HG03575 (cell line): ENCODE results near the gene TNFSF8.

ENCODE experiments used
- ATAC-seq: cut with Tn5 transposase; IDR thresholded peaks from one replicate; pipeline ENCODE4 v1.9.1; 2021; ENCODE audit not compliant: unreplicated experiment, insufficient number of reproducible peaks, low FRiP score; ENCODE audit errors: extremely low read depth

The TNFSF8 gene

GRCh38 chr9:114938687-114939575, 8.5 kb upstream of the TNFSF8 start:
- ATAC-seq: no peak

DNA sequence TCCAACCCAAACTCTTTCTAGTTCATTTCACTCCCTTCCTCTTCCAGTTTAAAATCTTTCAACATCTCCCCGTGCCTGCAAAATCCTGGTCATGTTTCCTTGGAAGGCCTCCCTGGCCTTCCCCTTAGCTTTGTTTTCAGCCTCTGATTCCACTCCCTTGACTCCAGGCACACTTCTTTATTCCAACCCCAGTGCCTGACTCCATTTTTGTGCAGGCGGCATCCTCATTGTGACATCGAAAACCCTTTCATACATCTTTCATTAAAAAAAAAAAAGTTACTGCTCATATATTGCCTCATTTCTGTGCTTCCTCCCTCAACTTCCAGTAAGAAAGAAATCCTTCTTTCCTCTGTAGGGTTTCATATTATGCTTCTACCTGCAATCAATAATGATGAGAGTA, 7.1 kb upstream of the TNFSF8 start:
- ATAC-seq: no peak

- no peak for ATAC-seq
These were observed 6.2 kb upstream of the TNFSF8 start for GRCh38 chr9:114936581-114936980.

DNA sequence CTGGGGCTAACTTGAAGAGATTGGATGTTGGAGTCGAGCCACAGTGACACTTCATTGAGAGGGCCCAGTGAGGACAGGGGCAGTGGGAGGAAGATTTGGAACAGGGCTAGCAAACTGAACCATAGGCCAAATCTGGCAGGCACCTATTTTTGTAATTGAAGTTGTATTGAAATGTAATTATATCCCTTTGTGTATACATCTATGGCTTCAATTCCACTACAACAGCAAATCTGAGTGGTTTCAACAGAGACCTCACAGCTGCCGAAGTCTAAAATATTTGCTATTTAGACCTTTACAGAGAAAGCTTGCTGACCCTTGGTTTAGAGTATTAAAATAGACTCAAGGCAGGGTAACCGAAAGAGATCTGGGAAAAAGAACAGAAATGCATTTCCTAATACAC, 4.7 kb upstream of the TNFSF8 start:
- no peak for ATAC-seq

DNA sequence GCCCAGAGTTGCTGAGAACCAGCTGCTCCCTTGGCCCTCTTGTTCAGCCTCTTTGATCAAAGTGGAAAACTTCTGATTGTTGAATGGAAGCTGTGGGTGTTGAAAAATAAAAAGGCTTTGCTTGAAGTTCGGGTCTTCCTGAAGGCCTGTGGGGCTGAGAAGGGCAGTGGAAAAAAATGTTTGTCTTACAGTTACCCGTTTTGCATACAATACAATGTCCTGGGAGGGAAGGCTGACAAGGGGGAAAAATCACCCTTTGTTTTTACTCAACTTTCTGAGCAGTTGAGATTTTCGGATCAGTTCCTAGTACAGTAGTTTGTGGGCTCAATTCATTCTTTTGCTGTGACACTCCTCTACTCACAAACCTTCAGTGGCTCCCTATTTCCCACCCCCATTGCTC, 2.1 kb upstream of the TNFSF8 start:
- no peak for ATAC-seq

GRCh38 chr9:114931407-114931806, 1.0 kb upstream of the TNFSF8 start:
- no peak for ATAC-seq

DNA sequence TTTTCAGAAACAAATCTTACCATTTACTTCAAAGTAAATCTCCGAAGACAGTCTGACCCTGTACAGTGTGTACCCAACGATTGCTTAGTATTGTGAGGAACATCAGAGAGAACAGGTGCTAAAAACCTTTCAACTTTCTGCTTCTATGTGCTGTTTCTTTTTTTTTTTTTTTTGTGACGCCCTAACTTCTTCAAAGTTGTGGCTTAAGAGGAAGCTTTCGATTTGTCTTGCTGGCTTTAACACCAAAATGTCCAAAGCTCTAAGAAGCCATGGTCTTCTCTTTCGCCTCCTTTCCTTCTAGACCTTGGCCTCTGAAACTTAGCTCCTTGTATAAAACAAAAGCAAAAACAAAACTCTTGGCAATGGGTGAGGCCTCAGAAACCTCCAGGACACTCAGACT, 1.2 kb downstream of the TNFSF8 start:
- ATAC-seq: no peak

GRCh38 chr9:114928671-114929070, 1.7 kb downstream of the TNFSF8 start:
- no peak for ATAC-seq

GRCh38 chr9:114928136-114928535, 2.3 kb downstream of the TNFSF8 start:
- no peak for ATAC-seq

- ATAC-seq: no peak
These were observed 4.7 kb downstream of the TNFSF8 start for GRCh38 chr9:114925672-114926071.

- ATAC-seq: no peak
These were observed 5.4 kb downstream of the TNFSF8 start for GRCh38 chr9:114925039-114925438.

DNA sequence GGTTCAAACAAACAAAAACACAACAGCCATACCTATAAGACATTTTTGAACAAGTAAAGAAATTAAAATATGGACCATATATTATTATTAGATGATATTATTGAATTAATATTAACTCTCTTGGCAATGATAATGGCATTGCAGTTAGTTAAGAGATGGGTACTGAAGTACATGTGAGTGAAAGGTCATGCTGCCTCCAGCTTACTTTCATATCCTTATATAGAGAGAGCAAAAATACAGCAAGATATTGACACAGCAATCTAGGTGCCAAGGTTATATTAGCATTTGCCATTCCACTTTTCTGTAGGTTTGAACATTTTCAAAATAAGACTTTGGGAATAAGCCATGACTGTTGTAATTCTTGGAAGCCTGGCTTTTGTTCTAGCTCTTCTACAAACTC, 6.1 kb downstream of the TNFSF8 start:
- no peak for ATAC-seq

- no peak for ATAC-seq
These were observed 6.5 kb downstream of the TNFSF8 start for GRCh38 chr9:114923918-114924317.

DNA sequence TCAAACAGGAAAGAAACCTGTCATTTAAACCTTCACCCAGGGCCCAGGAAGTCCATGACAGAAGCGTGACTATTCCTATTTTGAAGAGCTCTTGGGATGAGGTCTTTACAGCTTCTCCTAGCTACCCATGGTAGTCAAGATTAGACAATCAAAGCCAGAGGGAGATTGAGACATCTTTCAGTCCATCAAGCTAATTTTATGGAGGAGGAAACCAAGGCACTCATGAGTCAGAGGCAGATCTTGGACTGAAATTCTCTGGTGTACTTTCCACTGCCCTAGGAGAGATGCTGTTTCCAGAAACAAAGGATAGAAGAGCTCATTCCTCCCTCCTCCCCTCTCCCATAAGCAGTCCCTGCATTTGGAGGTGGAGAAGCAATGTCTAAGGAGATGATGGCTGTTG, 9.2 kb downstream of the TNFSF8 start:
- ATAC-seq: no peak

DNA sequence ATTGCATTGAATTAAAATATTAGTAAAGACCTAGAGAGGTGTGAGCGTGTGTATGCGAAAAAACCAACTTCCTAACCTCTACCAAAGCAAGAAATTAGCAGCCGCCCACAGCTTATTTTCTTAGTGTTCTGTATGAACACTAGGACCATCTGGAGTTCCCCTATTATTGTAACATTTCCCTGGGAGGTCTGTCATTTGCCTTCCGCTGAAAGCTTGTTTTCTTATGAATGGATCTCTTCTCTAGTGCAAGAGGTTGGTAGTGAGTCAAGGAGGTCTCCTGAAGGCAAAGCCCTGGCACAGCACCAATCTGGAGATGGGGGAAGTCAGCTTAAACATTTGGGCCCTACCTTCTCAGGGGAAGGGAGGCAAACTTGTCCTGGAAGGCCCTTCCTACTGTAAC, 10.8 kb downstream of the TNFSF8 start:
- ATAC-seq: no peak

DNA sequence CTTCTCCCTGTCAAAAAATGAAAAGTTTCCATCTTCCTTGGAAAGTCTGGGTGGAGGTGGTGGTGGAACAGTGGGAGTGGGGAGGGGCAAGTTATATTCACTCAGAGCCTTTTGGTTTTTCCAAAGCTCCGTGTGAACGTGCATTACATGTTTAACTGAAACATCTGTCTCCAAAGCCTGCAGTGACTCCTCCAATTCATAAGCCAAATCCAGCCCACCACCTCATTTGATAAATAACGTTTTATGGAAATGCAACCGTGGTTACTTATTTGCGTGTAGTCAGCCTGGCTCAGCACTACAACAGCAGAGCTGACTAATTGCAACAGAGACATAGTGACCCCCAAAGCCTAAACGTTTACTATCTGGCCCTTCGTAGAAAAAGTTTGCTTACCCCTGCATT, 13.9 kb downstream of the TNFSF8 start:
- ATAC-seq: no peak

- ATAC-seq: no peak
These were observed 16.3 kb downstream of the TNFSF8 start for GRCh38 chr9:114914139-114914538.

DNA sequence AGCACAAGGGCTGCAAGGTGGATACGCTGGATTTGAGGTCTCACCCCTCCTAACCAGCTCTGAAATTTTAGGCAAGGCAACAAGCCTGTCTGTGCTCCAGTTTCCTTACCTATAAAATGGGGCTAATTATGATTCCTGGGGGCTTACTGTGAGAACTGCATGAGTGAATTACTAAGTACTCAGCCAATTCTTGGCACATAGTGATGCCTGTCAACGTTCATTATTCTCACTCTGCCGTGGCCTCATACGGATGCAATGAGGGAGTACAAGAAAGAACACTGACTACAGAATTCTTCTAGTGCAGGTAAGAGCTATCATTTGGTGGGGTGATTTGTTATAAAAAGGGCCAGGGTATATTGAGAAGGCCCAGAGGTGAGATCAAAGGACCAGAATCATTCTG, 16.7 kb downstream of the TNFSF8 start:
- ATAC-seq: no peak

DNA sequence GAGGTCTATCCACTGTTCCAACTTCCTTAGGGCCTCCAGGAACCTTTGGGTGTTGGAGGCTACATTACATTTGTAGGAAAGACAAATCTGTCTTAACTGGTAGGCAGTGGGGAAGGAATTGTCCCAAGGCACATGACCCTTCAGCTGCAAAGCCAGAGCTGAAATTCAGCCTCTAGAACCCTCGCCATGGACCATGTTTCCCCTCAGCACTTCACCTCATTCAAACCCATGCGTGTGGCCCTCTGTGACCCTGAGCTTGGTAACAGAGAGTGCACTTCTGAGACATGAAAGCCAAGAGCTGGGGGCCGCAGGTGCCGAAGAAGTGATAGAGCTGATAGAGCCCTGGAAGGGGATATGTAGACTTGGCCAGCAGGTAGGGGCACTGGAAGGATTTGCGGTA, 17.2 kb downstream of the TNFSF8 start:
- ATAC-seq: no peak

DNA sequence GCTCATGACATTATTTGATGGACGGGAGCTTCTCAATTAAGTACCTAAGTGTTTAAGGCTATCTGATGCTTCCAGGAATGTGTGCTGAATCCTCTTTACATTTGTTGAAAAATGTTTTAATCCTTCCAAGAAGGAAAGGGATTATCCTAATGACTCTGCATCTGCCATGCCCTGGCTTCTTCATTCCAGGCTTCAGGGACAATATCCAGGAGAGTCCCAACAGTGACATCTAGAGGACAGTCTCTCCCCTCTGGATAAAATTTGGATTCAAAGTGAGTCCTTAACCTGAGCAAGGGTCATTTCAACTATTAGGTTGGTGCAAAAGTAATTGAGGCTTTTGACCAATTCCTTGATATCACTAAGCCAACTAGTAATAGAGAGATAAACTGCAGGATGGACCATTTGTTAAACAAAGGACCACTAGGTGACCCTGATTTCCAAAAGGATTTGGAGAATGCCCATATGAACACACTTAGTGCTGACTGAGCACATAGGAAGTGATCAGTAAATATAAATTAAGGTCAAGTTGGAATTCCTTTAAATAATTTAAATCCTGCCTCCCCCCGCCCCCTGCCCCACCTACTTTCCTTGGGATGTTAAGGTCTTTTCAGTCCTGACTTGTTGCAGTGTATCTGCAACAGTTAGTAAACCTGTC, 19.1 kb downstream of the TNFSF8 start:
- no peak for ATAC-seq

DNA sequence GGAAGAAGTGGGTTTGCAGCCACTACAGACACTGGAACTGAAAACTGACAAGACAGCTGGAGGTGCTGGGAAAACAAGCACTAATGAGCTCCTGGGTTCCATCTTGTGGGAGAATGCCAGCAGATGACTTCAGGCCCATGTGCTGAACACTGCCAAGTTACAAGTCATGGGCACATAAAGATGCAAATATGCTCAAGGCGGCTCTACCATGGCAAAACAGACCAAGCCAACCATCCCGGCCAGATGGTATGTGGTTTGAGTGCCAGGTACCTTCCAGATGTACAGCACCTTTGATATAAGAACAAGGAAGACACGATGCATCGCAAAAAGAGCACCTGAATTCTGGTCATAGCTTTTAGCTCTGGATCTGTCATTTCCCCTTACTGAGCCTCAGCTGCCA, 19.9 kb downstream of the TNFSF8 start:
- no peak for ATAC-seq
